ENCODE data around the gene FHIT. TPM values are rescaled to one million over a fixed set of nuclear protein-coding genes. Genes with fewer than 3 reads are reported as not detected.

Gene FHIT
- total RNA-seq, 4 donors from 2014 or later, result 7.5 to 20.1 (median 13.5) TPM

- H3K4me1 ChIP-seq, result no peaks in the 10 kb centered on the region
- in situ Hi-C loops (cut with MboI; ENCODE audit: low pct_ligation_motif_present in 1 of 4, low pct_unique_long_range_greater_than_20kb in 1 of 4, low sequenced_read_pairs in 3 of 4), result no loop called here
- DNase-seq, result no peak
- H3K36me3 ChIP-seq, result no peaks in the 10 kb centered on the region
- TF ChIP-seq CTCF (IDR thresholded peaks at IDR 0.05) (no peak), EP300 (IDR thresholded peaks at IDR 0.05; ENCODE audit: low read depth) (no peak), POLR2AphosphoS5 (IDR thresholded peaks at IDR 0.05) (no peak), POLR2A (IDR thresholded peaks at IDR 0.05) (no peak)
- no peak overlapping the region for H3K27ac ChIP-seq
- no peak overlapping the region for H3K4me3 ChIP-seq
- H3K9me3 ChIP-seq, result no peaks in the 10 kb centered on the region
- H3K27me3 ChIP-seq, result no peaks in the 10 kb centered on the region
- intact Hi-C loops (cut with DNase I; ENCODE audit: low total_unique reads), result no loop called here
- WGBS, 2 donors (ENCODE audit: low coverage in 1 of 2), result 87 to 93% methylated on average over 4 of the region's 4 CpGs
These were observed 1255.7 kb downstream of the FHIT start for GRCh38 chr3:59995563-59995962.

GRCh38 chr3:59994732-59995304, 1256.4 kb downstream of the FHIT start:
- DNase-seq, result no peak
- H3K4me3 ChIP-seq, result no peak overlapping the region
- H3K27me3 ChIP-seq, result no peaks in the 10 kb centered on the region
- H3K36me3 ChIP-seq, result no peaks in the 10 kb centered on the region
- no peak overlapping the region for H3K27ac ChIP-seq
- in situ Hi-C loops (cut with MboI; ENCODE audit: low pct_ligation_motif_present in 1 of 4, low pct_unique_long_range_greater_than_20kb in 1 of 4, low sequenced_read_pairs in 3 of 4) (no loop called here), intact Hi-C loops (cut with DNase I; ENCODE audit: low total_unique reads) (no loop called here)
- 91 to 100% methylated on average over 1 to 6 of the region's 6 CpGs for WGBS, 2 donors (ENCODE audit: low coverage in 1 of 2)
- TF ChIP-seq POLR2AphosphoS5 (IDR thresholded peaks at IDR 0.05) (no peak), CTCF (IDR thresholded peaks at IDR 0.05) (no peak), POLR2A (IDR thresholded peaks at IDR 0.05) (no peak)
- H3K9me3 ChIP-seq, result no peaks in the 10 kb centered on the region
- H3K4me1 ChIP-seq, result no peaks in the 10 kb centered on the region

- no peaks in the 10 kb centered on the region for H3K9me3 ChIP-seq
- no peak for TF ChIP-seq CTCF (IDR thresholded peaks at IDR 0.05)
- TF ChIP-seq POLR2A (IDR thresholded peaks at IDR 0.05), result no peak
- no peak for TF ChIP-seq POLR2AphosphoS5 (IDR thresholded peaks at IDR 0.05)
- no peak for TF ChIP-seq EP300 (IDR thresholded peaks at IDR 0.05; ENCODE audit: low read depth)
- intact Hi-C loops (cut with DNase I; ENCODE audit: low total_unique reads), result no loop called here
These were observed 1258.7 kb downstream of the FHIT start for GRCh38 chr3:59992578-59992977.

GRCh38 chr3:59990915-59991314, 1260.3 kb downstream of the FHIT start:
- H3K9me3 ChIP-seq, result no peaks in the 10 kb centered on the region
- in situ Hi-C loops (cut with MboI; ENCODE audit: low pct_ligation_motif_present in 1 of 4, low pct_unique_long_range_greater_than_20kb in 1 of 4, low sequenced_read_pairs in 3 of 4), result no loop called here
- intact Hi-C loops (cut with DNase I; ENCODE audit: low total_unique reads), result no loop called here
- H3K4me1 ChIP-seq, result no peaks in the 10 kb centered on the region
- no peaks in the 10 kb centered on the region for H3K27me3 ChIP-seq
- no peaks in the 10 kb centered on the region for H3K36me3 ChIP-seq
- TF ChIP-seq POLR2AphosphoS5 (IDR thresholded peaks at IDR 0.05) (no peak), CTCF (IDR thresholded peaks at IDR 0.05) (no peak), POLR2A (IDR thresholded peaks at IDR 0.05) (no peak)
- no peak for DNase-seq
- WGBS, 2 donors (ENCODE audit: low coverage in 1 of 2), result 95 to 97% methylated on average over 2 of the region's 2 CpGs
- H3K4me3 ChIP-seq, result no peak overlapping the region
- H3K27ac ChIP-seq, result no peak overlapping the region

More at GRCh38 chr3:59992578-59992977, 1258.7 kb downstream of the FHIT start:
- H3K36me3 ChIP-seq, result no peaks in the 10 kb centered on the region
- no peak overlapping the region for H3K4me3 ChIP-seq
- 79 to 90% methylated on average over 4 of the region's 4 CpGs for WGBS, 2 donors (ENCODE audit: low coverage in 1 of 2)
- in situ Hi-C loops (cut with MboI; ENCODE audit: low pct_ligation_motif_present in 1 of 4, low pct_unique_long_range_greater_than_20kb in 1 of 4, low sequenced_read_pairs in 3 of 4), result no loop called here
- no peaks in the 10 kb centered on the region for H3K4me1 ChIP-seq
- DNase-seq, result no peak
- H3K27me3 ChIP-seq, result no peaks in the 10 kb centered on the region
- H3K27ac ChIP-seq, result no peak overlapping the region

All from transverse colon (tissue), 4 donors.